WERI-Rb-1 (cell line): ENCODE results near the gene HDAC4.

Experiments
- DNase-seq: peaks from one replicate; pipeline ENCODE4 v3.0.0-alpha.2; 2020
- H3K27ac ChIP-seq: fragments of 250-450 bp; sonication (Bioruptor Pico); 2 replicates; pipeline ENCODE4 v1.5.1; 2020; ENCODE audit warnings: mild to moderate bottlenecking, moderate library complexity
- H3K27me3 ChIP-seq: fragments of 250-450 bp; sonication (Bioruptor Pico); 2 replicates; pipeline ENCODE4 v1.5.1; 2021; ENCODE audit warnings: mild to moderate bottlenecking, low read depth, moderate library complexity; ENCODE audit not compliant: insufficient read depth, severe bottlenecking
- H3K36me3 ChIP-seq: fragments of 250-450 bp; sonication (Bioruptor Pico); 2 replicates; pipeline ENCODE4 v1.5.1; 2020; ENCODE audit warnings: mild to moderate bottlenecking, moderate library complexity
- H3K4me3 ChIP-seq: 2 replicates; pipeline ENCODE4 v1.5.1; 2011; ENCODE audit warnings: low read depth, mild to moderate bottlenecking, control low read depth, low read length
- H3K9me3 ChIP-seq: fragments of 250-450 bp; sonication (Bioruptor Pico); 2 replicates; pipeline ENCODE4 v1.5.1; 2021; ENCODE audit warnings: mild to moderate bottlenecking, moderate library complexity; ENCODE audit not compliant: severe bottlenecking
- CTCF ChIP-seq: IDR thresholded peaks from 2 replicates; pipeline ENCODE4 v1.5.1; 2011; ENCODE audit warnings: low read depth, mild to moderate bottlenecking, control low read depth, inconsistent platforms, low read length

HDAC4 gene

GRCh38 chr2:239061121-239061666 is 339.6 kb downstream of the HDAC4 start:
- Histone ChIP-seq H3K4me3 (no peak overlapping the region), H3K27me3 (no peaks in the 10 kb centered on the region), H3K9me3 (no peaks in the 10 kb centered on the region), H3K27ac (no peak overlapping the region), H3K36me3 (no peaks in the 10 kb centered on the region)
- TF ChIP-seq CTCF = no peak
- no peak for DNase-seq

- H3K36me3 ChIP-seq = no peaks in the 10 kb centered on the region
- H3K9me3 ChIP-seq = no peaks in the 10 kb centered on the region
- H3K4me3 ChIP-seq = no peak overlapping the region
- H3K27ac ChIP-seq = no peak overlapping the region
- no peaks in the 10 kb centered on the region for H3K27me3 ChIP-seq
- TF ChIP-seq CTCF = no peak
- no peak for DNase-seq
Measured at GRCh38 chr2:239060676-239061075, 340.1 kb downstream of the HDAC4 start.

GRCh38 chr2:239059854-239060253 is 341.0 kb downstream of the HDAC4 start:
- no peak overlapping the region for H3K27ac ChIP-seq
- no peaks in the 10 kb centered on the region for H3K9me3 ChIP-seq
- H3K27me3 ChIP-seq = no peaks in the 10 kb centered on the region
- no peaks in the 10 kb centered on the region for H3K36me3 ChIP-seq
- TF ChIP-seq CTCF = no peak
- no peak overlapping the region for H3K4me3 ChIP-seq
- DNase-seq = no peak

GRCh38 chr2:239058766-239059165 is 342.1 kb downstream of the HDAC4 start:
- Histone ChIP-seq H3K27me3 (no peaks in the 10 kb centered on the region), H3K4me3 (no peak overlapping the region), H3K27ac (no peak overlapping the region), H3K36me3 (no peaks in the 10 kb centered on the region), H3K9me3 (no peaks in the 10 kb centered on the region)
- no peak for TF ChIP-seq CTCF
- no peak for DNase-seq

- Histone ChIP-seq H3K36me3 (no peaks in the 10 kb centered on the region), H3K27ac (no peak overlapping the region), H3K27me3 (no peaks in the 10 kb centered on the region), H3K9me3 (no peaks in the 10 kb centered on the region), H3K4me3 (no peak overlapping the region)
- no peak for DNase-seq
- no peak for TF ChIP-seq CTCF
Measured at GRCh38 chr2:239057533-239057932, 343.3 kb downstream of the HDAC4 start.

- Histone ChIP-seq H3K9me3 (no peaks in the 10 kb centered on the region), H3K4me3 (no peak overlapping the region), H3K27ac (no peak overlapping the region), H3K27me3 (no peaks in the 10 kb centered on the region), H3K36me3 (no peaks in the 10 kb centered on the region)
- DNase-seq = no peak
- no peak for TF ChIP-seq CTCF
Measured at GRCh38 chr2:239056611-239057010, 344.2 kb downstream of the HDAC4 start.
